ENCODE results near the gene SDF4. TPM values are rescaled to one million over a fixed set of nuclear protein-coding genes. Genes with fewer than 3 reads are reported as not detected.

The SDF4 gene
- total and polyA plus RNA-seq, 2 of the 13 experiments (the other 11 are each of a cell fraction or from before 2014, with no cell fraction given): 80.8 to 107 TPM

DNA sequence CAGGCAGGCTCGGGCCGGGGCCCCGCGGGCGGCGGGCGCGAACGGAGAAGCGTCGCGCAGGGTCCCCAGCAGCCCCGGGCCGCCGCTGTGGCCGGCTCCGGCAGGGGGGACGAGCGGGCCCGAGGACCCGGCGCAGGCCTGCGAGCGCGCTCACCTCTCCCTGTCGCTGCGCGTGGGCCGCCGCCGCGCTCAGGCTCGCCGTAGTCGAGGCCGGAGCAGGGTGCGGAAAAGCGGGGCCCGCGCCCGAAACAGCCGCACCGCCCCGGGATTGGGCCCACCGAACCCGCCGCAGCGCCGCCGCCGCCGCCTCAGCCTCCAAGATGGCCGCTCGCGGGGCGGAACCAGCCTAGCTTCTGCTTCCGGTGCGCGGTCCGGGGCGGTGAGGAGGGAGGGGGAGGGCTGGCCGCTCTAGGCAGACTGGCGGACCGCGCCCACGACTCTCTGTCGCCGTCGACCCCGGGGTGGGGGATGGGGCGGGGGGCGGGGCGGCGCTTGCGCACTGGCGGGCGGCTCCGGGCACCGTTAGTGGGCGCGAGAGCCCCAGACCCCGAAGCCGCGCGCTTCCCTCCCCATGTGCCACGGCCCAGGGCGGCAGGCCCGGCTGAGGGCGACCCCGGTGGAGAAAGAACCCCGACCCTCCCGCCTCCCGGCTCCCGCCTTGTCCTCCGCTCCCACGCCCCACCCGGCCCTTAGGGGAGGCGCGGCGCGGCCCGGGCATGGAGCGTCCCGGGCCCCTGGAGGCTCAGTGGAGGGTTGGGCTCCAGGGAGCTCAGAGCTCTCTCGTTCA lies 41.9 kb upstream of the SDF4 start, which contains the start of gene UBE2J2 (continued):
- TF ChIP-seq, protein P1, sequence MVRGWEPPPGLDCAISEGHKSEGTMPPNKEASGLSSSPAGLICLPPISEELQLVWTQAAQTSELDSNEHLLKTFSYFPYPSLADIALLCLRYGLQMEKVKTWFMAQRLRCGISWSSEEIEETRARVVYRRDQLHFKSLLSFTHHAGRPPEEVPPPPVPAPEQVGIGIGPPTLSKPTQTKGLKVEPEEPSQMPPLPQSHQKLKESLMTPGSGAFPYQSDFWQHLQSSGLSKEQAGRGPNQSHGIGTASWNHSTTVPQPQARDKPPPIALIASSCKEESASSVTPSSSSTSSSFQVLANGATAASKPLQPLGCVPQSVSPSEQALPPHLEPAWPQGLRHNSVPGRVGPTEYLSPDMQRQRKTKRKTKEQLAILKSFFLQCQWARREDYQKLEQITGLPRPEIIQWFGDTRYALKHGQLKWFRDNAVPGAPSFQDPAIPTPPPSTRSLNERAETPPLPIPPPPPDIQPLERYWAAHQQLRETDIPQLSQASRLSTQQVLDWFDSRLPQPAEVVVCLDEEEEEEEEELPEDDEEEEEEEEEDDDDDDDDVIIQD (CRISPR knock-in tag; IDR thresholded peaks at IDR 0.05; ENCODE audit: low read depth): no peak
- TF ChIP-seq, protein P2, sequence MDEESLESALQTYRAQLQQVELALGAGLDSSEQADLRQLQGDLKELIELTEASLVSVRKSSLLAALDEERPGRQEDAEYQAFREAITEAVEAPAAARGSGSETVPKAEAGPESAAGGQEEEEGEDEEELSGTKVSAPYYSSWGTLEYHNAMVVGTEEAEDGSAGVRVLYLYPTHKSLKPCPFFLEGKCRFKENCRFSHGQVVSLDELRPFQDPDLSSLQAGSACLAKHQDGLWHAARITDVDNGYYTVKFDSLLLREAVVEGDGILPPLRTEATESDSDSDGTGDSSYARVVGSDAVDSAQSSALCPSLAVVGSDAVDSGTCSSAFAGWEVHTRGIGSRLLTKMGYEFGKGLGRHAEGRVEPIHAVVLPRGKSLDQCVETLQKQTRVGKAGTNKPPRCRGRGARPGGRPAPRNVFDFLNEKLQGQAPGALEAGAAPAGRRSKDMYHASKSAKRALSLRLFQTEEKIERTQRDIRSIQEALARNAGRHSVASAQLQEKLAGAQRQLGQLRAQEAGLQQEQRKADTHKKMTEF (CRISPR knock-in tag; IDR thresholded peaks at IDR 0.05): peak; percentile 71; the same call in 1 of the 2 replicates
- TF ChIP-seq ZNF883 (CRISPR knock-in tag; IDR thresholded peaks at IDR 0.05; ENCODE audit: not compliant biosample characterization) (no peak), SNAPC2 (CRISPR knock-in tag; IDR thresholded peaks at IDR 0.05) (peak; percentile 48; the same call in 1 of the 2 replicates), ZBTB42 (CRISPR knock-in tag; IDR thresholded peaks at IDR 0.05) (0 out of 2 replicates have a peak, but pooled peaks have one; percentile 44), ZNF460 (CRISPR knock-in tag; IDR thresholded peaks at IDR 0.05; ENCODE audit: borderline replicate concordance) (no peak), NFRKB (IDR thresholded peaks at IDR 0.05) (no peak), ZNF235 (CRISPR knock-in tag; IDR thresholded peaks at IDR 0.05; ENCODE audit: borderline replicate concordance) (0 out of 2 replicates have a peak, but pooled peaks have one; percentile 20), AGO2 (optimal IDR thresholded peaks at IDR 0.05; ENCODE audit: low read depth, low read length) (no peak), ZNF776 (CRISPR knock-in tag; IDR thresholded peaks at IDR 0.05) (0 out of 2 replicates have a peak, but pooled peaks have one; percentile 30), IRF2 (CRISPR knock-in tag; IDR thresholded peaks at IDR 0.05) (peak; percentile 72; the same call in 1 of the 2 replicates), RXRB (CRISPR knock-in tag; IDR thresholded peaks at IDR 0.05; ENCODE audit: borderline replicate concordance) (peak; percentile 8; the same call in 1 of the 2 replicates), SMARCE1 (IDR thresholded peaks at IDR 0.05; ENCODE audit: borderline replicate concordance) (no peak), ZNF383 (CRISPR knock-in tag; IDR thresholded peaks at IDR 0.05; ENCODE audit: borderline replicate concordance) (no peak), FIP1L1 (IDR thresholded peaks at IDR 0.05; ENCODE audit: borderline replicate concordance, insufficient read depth, low read depth, low read length) (no peak), ZNF792 (CRISPR knock-in tag; IDR thresholded peaks at IDR 0.05) (no peak), TARDBP (CRISPR knock-in tag; IDR thresholded peaks at IDR 0.05) (peak; percentile 70)
- TF ChIP-seq, protein P3, sequence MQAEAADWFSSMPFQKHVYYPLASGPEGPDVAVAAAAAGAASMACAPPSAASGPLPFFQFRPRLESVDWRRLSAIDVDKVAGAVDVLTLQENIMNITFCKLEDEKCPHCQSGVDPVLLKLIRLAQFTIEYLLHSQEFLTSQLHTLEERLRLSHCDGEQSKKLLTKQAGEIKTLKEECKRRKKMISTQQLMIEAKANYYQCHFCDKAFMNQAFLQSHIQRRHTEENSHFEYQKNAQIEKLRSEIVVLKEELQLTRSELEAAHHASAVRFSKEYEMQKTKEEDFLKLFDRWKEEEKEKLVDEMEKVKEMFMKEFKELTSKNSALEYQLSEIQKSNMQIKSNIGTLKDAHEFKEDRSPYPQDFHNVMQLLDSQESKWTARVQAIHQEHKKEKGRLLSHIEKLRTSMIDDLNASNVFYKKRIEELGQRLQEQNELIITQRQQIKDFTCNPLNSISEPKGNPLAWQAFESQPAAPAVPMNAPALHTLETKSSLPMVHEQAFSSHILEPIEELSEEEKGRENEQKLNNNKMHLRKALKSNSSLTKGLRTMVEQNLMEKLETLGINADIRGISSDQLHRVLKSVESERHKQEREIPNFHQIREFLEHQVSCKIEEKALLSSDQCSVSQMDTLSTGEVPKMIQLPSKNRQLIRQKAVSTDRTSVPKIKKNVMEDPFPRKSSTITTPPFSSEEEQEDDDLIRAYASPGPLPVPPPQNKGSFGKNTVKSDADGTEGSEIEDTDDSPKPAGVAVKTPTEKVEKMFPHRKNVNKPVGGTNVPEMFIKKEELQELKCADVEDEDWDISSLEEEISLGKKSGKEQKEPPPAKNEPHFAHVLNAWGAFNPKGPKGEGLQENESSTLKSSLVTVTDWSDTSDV (CRISPR knock-in tag; IDR thresholded peaks at IDR 0.05): no peak
- TF ChIP-seq, protein P4, sequence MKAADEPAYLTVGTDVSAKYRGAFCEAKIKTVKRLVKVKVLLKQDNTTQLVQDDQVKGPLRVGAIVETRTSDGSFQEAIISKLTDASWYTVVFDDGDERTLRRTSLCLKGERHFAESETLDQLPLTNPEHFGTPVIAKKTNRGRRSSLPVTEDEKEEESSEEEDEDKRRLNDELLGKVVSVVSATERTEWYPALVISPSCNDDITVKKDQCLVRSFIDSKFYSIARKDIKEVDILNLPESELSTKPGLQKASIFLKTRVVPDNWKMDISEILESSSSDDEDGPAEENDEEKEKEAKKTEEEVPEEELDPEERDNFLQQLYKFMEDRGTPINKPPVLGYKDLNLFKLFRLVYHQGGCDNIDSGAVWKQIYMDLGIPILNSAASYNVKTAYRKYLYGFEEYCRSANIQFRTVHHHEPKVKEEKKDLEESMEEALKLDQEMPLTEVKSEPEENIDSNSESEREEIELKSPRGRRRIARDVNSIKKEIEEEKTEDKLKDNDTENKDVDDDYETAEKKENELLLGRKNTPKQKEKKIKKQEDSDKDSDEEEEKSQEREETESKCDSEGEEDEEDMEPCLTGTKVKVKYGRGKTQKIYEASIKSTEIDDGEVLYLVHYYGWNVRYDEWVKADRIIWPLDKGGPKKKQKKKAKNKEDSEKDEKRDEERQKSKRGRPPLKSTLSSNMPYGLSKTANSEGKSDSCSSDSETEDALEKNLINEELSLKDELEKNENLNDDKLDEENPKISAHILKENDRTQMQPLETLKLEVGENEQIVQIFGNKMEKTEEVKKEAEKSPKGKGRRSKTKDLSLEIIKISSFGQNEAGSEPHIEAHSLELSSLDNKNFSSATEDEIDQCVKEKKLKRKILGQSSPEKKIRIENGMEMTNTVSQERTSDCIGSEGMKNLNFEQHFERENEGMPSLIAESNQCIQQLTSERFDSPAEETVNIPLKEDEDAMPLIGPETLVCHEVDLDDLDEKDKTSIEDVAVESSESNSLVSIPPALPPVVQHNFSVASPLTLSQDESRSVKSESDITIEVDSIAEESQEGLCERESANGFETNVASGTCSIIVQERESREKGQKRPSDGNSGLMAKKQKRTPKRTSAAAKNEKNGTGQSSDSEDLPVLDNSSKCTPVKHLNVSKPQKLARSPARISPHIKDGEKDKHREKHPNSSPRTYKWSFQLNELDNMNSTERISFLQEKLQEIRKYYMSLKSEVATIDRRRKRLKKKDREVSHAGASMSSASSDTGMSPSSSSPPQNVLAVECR (CRISPR knock-in tag; IDR thresholded peaks at IDR 0.05; ENCODE audit: borderline replicate concordance): peak; percentile 73
